ENCODE results near the gene CDH22.
A peak's percentile ranks its signal among the peaks of the same experiment; 100 is the strongest.

CDH22 gene

GRCh38 chr20:46167080-46167479, 141.2 kb downstream of the CDH22 start:
- Histone ChIP-seq H3K4me2 (ENCODE audit: insufficient read depth, low read length, poor library complexity, severe bottlenecking) (no peak overlapping the region), H2AK5ac (ENCODE audit: low read depth, low read length) (no peak overlapping the region), H3K4ac (ENCODE audit: low read length) (no peak overlapping the region), H4K91ac (ENCODE audit: low read depth, low read length, poor library complexity) (no peak overlapping the region), H2BK12ac (ENCODE audit: low read length) (no peak overlapping the region), H3K36me3 (replicated peaks in 1 of 2; ENCODE audit: control insufficient read depth in 2 of 2, insufficient read depth in 2 of 2, low read length in 2 of 2) (no peaks in the 10 kb centered on the region), H3K4me3 (ENCODE audit: low read length in 2 of 2) (no peak overlapping the region), H3K27ac (replicated peaks; ENCODE audit: low read length) (no peak overlapping the region), H4K8ac (ENCODE audit: low read depth, low read length) (no peak overlapping the region), H3K14ac (ENCODE audit: low read length) (no peak overlapping the region), H2AFZ (ENCODE audit: low read length) (no peak overlapping the region), H2BK120ac (ENCODE audit: low read depth, low read length) (no peak overlapping the region), H3K27me3 (ENCODE audit: control insufficient read depth in 3 of 3, insufficient read depth in 3 of 3, low read depth in 1 of 3, low read length in 3 of 3) (peaks cover 0 to 42% (median 0%) of the 10 kb centered on the region in 3 experiments), H3K79me1 (ENCODE audit: low read depth, low read length) (no peaks in the 10 kb centered on the region), H3K9ac (ENCODE audit: low read depth, low read length, poor library complexity) (no peak overlapping the region), H3K18ac (ENCODE audit: low read length) (no peak overlapping the region), H3K23ac (ENCODE audit: low read depth, low read length, poor library complexity) (no peak overlapping the region), H2BK5ac (ENCODE audit: low read length) (no peak overlapping the region), H2BK15ac (ENCODE audit: low read length) (no peak overlapping the region), H3K4me1 (ENCODE audit: control insufficient read depth in 2 of 2, insufficient read depth in 1 of 2, low read depth in 1 of 2, low read length in 2 of 2) (peaks cover 0 to 7% of the 10 kb centered on the region in 2 donors), H3K9me3 (replicated peaks in 1 of 2; ENCODE audit: control insufficient read depth in 2 of 2, insufficient read depth in 1 of 2, low read depth in 1 of 2, low read length in 2 of 2) (peaks cover 0 to 3% of the 10 kb centered on the region in 2 donors)
- no peak for DNase-seq (ENCODE audit: low spot score)

DNA sequence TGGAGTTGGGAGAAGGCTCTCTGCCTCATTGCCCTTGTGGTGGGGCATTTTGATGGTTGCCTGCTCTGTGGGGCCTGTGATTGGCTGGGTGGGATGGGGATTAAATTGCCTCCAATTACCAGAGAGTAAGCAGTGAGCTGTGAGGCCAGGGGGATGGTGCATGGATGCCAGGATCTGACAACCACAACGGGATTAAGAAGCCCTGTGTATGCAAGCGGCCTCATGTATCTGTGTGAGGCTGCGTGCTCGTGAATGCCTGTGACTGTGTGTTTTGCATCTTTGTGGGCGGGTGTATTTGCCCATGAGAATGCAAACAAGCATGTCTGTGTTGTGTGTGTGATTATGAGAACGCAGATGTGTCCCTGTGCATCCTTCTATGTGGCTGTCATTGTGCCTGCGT, 144.0 kb downstream of the CDH22 start:
- no peak overlapping the region for H3K4me2 ChIP-seq (ENCODE audit: insufficient read depth, low read length, poor library complexity, severe bottlenecking)

DNA sequence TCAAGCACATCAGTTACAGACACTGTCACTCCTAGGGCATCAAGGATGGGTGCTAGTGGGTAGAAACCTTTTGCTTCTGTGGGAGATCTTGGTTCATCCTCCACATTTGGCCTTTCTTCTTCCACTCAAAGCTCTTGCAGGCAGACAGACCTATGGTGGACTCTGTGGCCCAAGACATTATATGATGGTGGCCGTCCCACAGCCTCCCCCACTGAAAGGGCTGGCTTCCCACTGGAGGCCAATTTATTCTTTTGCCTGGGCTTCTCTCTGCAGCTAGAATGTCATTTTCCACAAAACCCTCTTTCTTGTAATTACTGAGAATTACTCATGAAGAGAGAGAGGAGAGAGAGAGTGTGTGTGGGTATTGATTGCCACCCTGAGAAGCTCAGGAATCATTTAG, 146.4 kb downstream of the CDH22 start:
- Histone ChIP-seq H3K4me2 (ENCODE audit: insufficient read depth, low read length, poor library complexity, severe bottlenecking) (no peak overlapping the region), H3K9me3 (replicated peaks in 1 of 2; ENCODE audit: control insufficient read depth in 2 of 2, insufficient read depth in 1 of 2, low read depth in 1 of 2, low read length in 2 of 2) (no peaks in the 10 kb centered on the region), H3K9ac (ENCODE audit: low read depth, low read length, poor library complexity) (no peak overlapping the region), H4K91ac (ENCODE audit: low read depth, low read length, poor library complexity) (no peak overlapping the region), H2BK12ac (ENCODE audit: low read length) (no peak overlapping the region), H3K4me1 (ENCODE audit: control insufficient read depth in 2 of 2, insufficient read depth in 1 of 2, low read depth in 1 of 2, low read length in 2 of 2) (peaks cover 0 to 9% of the 10 kb centered on the region in 2 donors), H2BK15ac (ENCODE audit: low read length) (no peak overlapping the region), H3K79me1 (ENCODE audit: low read depth, low read length) (no peaks in the 10 kb centered on the region), H3K36me3 (replicated peaks in 1 of 2; ENCODE audit: control insufficient read depth in 2 of 2, insufficient read depth in 2 of 2, low read length in 2 of 2) (no peaks in the 10 kb centered on the region), H3K27me3 (ENCODE audit: control insufficient read depth in 3 of 3, insufficient read depth in 3 of 3, low read depth in 1 of 3, low read length in 3 of 3) (peaks cover 0 to 64% (median 0%) of the 10 kb centered on the region in 3 experiments), H2AFZ (ENCODE audit: low read length) (no peak overlapping the region), H3K4ac (ENCODE audit: low read length) (no peak overlapping the region), H3K4me3 (ENCODE audit: low read length in 2 of 2) (no peak overlapping the region), H3K14ac (ENCODE audit: low read length) (no peak overlapping the region), H3K27ac (replicated peaks; ENCODE audit: low read length) (no peak overlapping the region), H2AK5ac (ENCODE audit: low read depth, low read length) (no peak overlapping the region), H4K8ac (ENCODE audit: low read depth, low read length) (no peak overlapping the region), H3K23ac (ENCODE audit: low read depth, low read length, poor library complexity) (no peak overlapping the region), H2BK120ac (ENCODE audit: low read depth, low read length) (no peak overlapping the region), H3K18ac (ENCODE audit: low read length) (no peak overlapping the region), H2BK5ac (ENCODE audit: low read length) (no peak overlapping the region)
- WGBS, 2 donors (ENCODE audit: extremely low coverage in 2 of 2, insufficient read length in 2 of 2, insufficient replicate concordance in 1 of 2), result no CpG with 5 or more reads among the region's 1 CpG
- DNase-seq (ENCODE audit: low spot score), result no peak

More for the DNA sequence above, 144.0 kb downstream of the CDH22 start:
- Histone ChIP-seq H3K4me3 (ENCODE audit: low read length in 2 of 2) (no peak overlapping the region), H3K9ac (ENCODE audit: low read depth, low read length, poor library complexity) (no peak overlapping the region), H3K4ac (ENCODE audit: low read length) (no peak overlapping the region), H2AFZ (ENCODE audit: low read length) (no peak overlapping the region), H2BK5ac (ENCODE audit: low read length) (no peak overlapping the region), H3K27me3 (ENCODE audit: control insufficient read depth in 3 of 3, insufficient read depth in 3 of 3, low read depth in 1 of 3, low read length in 3 of 3) (peaks cover 0 to 51% (median 0%) of the 10 kb centered on the region in 3 experiments), H4K91ac (ENCODE audit: low read depth, low read length, poor library complexity) (no peak overlapping the region), H3K18ac (ENCODE audit: low read length) (peak overlapping the region; percentile 23), H3K36me3 (replicated peaks in 1 of 2; ENCODE audit: control insufficient read depth in 2 of 2, insufficient read depth in 2 of 2, low read length in 2 of 2) (no peaks in the 10 kb centered on the region), H2BK15ac (ENCODE audit: low read length) (no peak overlapping the region), H3K79me1 (ENCODE audit: low read depth, low read length) (no peaks in the 10 kb centered on the region), H3K27ac (replicated peaks; ENCODE audit: low read length) (no peak overlapping the region), H2BK12ac (ENCODE audit: low read length) (no peak overlapping the region), H3K4me1 (ENCODE audit: control insufficient read depth in 2 of 2, insufficient read depth in 1 of 2, low read depth in 1 of 2, low read length in 2 of 2) (peaks cover 0 to 7% of the 10 kb centered on the region in 2 donors), H3K23ac (ENCODE audit: low read depth, low read length, poor library complexity) (no peak overlapping the region), H2AK5ac (ENCODE audit: low read depth, low read length) (no peak overlapping the region), H3K14ac (ENCODE audit: low read length) (peak overlapping the region; percentile 3), H4K8ac (ENCODE audit: low read depth, low read length) (no peak overlapping the region), H2BK120ac (ENCODE audit: low read depth, low read length) (no peak overlapping the region), H3K9me3 (replicated peaks in 1 of 2; ENCODE audit: control insufficient read depth in 2 of 2, insufficient read depth in 1 of 2, low read depth in 1 of 2, low read length in 2 of 2) (peaks cover 0 to 3% of the 10 kb centered on the region in 2 donors)
- no CpG with 5 or more reads among the region's 7 CpGs for WGBS, 2 donors (ENCODE audit: extremely low coverage in 2 of 2, insufficient read length in 2 of 2, insufficient replicate concordance in 1 of 2)
- DNase-seq (ENCODE audit: low spot score), result no peak

GRCh38 chr20:46160661-46161060, 147.6 kb downstream of the CDH22 start:
- Histone ChIP-seq H3K4me2 (ENCODE audit: insufficient read depth, low read length, poor library complexity, severe bottlenecking) (no peak overlapping the region), H2BK15ac (ENCODE audit: low read length) (peak overlapping the region; percentile 18), H2AK5ac (ENCODE audit: low read depth, low read length) (peak overlapping the region; percentile 14), H2BK5ac (ENCODE audit: low read length) (no peak overlapping the region), H3K9ac (ENCODE audit: low read depth, low read length, poor library complexity) (no peak overlapping the region), H3K36me3 (replicated peaks in 1 of 2; ENCODE audit: control insufficient read depth in 2 of 2, insufficient read depth in 2 of 2, low read length in 2 of 2) (no peaks in the 10 kb centered on the region), H3K4me3 (ENCODE audit: low read length in 2 of 2) (no peak overlapping the region), H3K18ac (ENCODE audit: low read length) (peak overlapping the region; percentile 12), H4K91ac (ENCODE audit: low read depth, low read length, poor library complexity) (no peak overlapping the region), H3K79me1 (ENCODE audit: low read depth, low read length) (no peaks in the 10 kb centered on the region), H3K4ac (ENCODE audit: low read length) (no peak overlapping the region), H2BK120ac (ENCODE audit: low read depth, low read length) (no peak overlapping the region), H2BK12ac (ENCODE audit: low read length) (peak overlapping the region; percentile 86), H2AFZ (ENCODE audit: low read length) (no peak overlapping the region), H4K8ac (ENCODE audit: low read depth, low read length) (no peak overlapping the region), H3K27me3 (ENCODE audit: control insufficient read depth in 3 of 3, insufficient read depth in 3 of 3, low read depth in 1 of 3, low read length in 3 of 3) (peaks cover 0 to 70% (median 0%) of the 10 kb centered on the region in 3 experiments), H3K23ac (ENCODE audit: low read depth, low read length, poor library complexity) (peak overlapping the region; percentile 46), H3K14ac (ENCODE audit: low read length) (no peak overlapping the region), H3K9me3 (replicated peaks in 1 of 2; ENCODE audit: control insufficient read depth in 2 of 2, insufficient read depth in 1 of 2, low read depth in 1 of 2, low read length in 2 of 2) (no peaks in the 10 kb centered on the region), H3K4me1 (ENCODE audit: control insufficient read depth in 2 of 2, insufficient read depth in 1 of 2, low read depth in 1 of 2, low read length in 2 of 2) (peaks cover 0 to 9% of the 10 kb centered on the region in 2 donors), H3K27ac (replicated peaks; ENCODE audit: low read length) (no peak overlapping the region)
- no CpG with 5 or more reads among the region's 5 CpGs for WGBS, 2 donors (ENCODE audit: extremely low coverage in 2 of 2, insufficient read length in 2 of 2, insufficient replicate concordance in 1 of 2)
- DNase-seq (ENCODE audit: low spot score), result no peak

Data from neuronal stem cell (in vitro differentiated cells).